HG03354 (cell line): ENCODE data around the gene CLTB.
A peak's percentile ranks its signal among the peaks of the same experiment; 100 is the strongest.
"Not testable (repeated sequence)": the region's sequence is repeated elsewhere in the genome, so short reads cannot be mapped to it uniquely, and the experiment has no call there.

Experiments
- ATAC-seq: cut with Tn5 transposase; IDR thresholded peaks from one replicate; pipeline ENCODE4 v1.9.1; 2021; ENCODE audit warnings: mild to moderate bottlenecking; ENCODE audit not compliant: unreplicated experiment, poor library complexity, severe bottlenecking

The CLTB gene

GRCh38 chr5:176415952-176416924, at the start of gene CLTB:
Gene CLTB, minus strand, starts transcription at chr5:176416539. Its CDS starts 176 bp downstream, at chr5:176416363.
- ATAC-seq = peak; percentile 88

GRCh38 chr5:176463113-176463764, 46.9 kb upstream of the CLTB start:
- ATAC-seq = no peak

GRCh38 chr5:176461349-176461748, 45.0 kb upstream of the CLTB start:
- ATAC-seq = no peak

GRCh38 chr5:176458904-176459561, 42.7 kb upstream of the CLTB start:
- ATAC-seq = no peak

GRCh38 chr5:176454724-176455394, 38.5 kb upstream of the CLTB start:
- ATAC-seq = no peak

- ATAC-seq = no peak
Measured at GRCh38 chr5:176450077-176450476, 33.7 kb upstream of the CLTB start.

GRCh38 chr5:176447978-176448608, 31.8 kb upstream of the CLTB start, which contains the start of gene FAF2:
Gene FAF2, plus strand, starts transcription at chr5:176448385. Its CDS starts 23 bp downstream, at chr5:176448408.
- peak; percentile 95 for ATAC-seq

GRCh38 chr5:176447591-176447977, 31.2 kb upstream of the CLTB start:
- ATAC-seq = peak; percentile 32

- ATAC-seq = no peak
Measured at GRCh38 chr5:176446884-176447590, 30.7 kb upstream of the CLTB start.

- ATAC-seq = no peak
Measured at GRCh38 chr5:176446028-176446665, 29.8 kb upstream of the CLTB start.

- no peak for ATAC-seq
Measured at GRCh38 chr5:176444742-176445141, 28.4 kb upstream of the CLTB start.

GRCh38 chr5:176442911-176443310, 26.6 kb upstream of the CLTB start:
- ATAC-seq = not testable (repeated sequence)

GRCh38 chr5:176441921-176442323, 25.6 kb upstream of the CLTB start:
- no peak for ATAC-seq

- ATAC-seq = no peak
Measured at GRCh38 chr5:176440927-176441706, 24.8 kb upstream of the CLTB start.

- no peak for ATAC-seq
Measured at GRCh38 chr5:176438959-176439757, 22.8 kb upstream of the CLTB start.

- ATAC-seq = no peak
Measured at GRCh38 chr5:176436656-176437055, 20.3 kb upstream of the CLTB start.

- ATAC-seq = no peak
Measured at GRCh38 chr5:176432707-176433106, 16.4 kb upstream of the CLTB start.
